CD4-positive, CD25-positive, alpha-beta regulatory T cell (primary cell): Measurements from ENCODE around the gene KIR3DL2. TPM values are rescaled to one million over a fixed set of nuclear protein-coding genes. Genes with fewer than 3 reads are reported as not detected.
A peak's percentile ranks its signal among the peaks of the same experiment; 100 is the strongest.
"Not testable (repeated sequence)": the region's sequence is repeated elsewhere in the genome, so short reads cannot be mapped to it uniquely, and the experiment has no call there.

Source experiments
- ATAC-seq, 2 donors: fragments of 150-1000 bp; cut with Tn5 transposase; one replicate each; pipeline ENCODE4 v1.10.0; 2021; ENCODE audit warnings: low read depth in 2 of 2, moderate number of reproducible peaks in 2 of 2, moderate library complexity in 1 of 2
- DNase-seq, 3 donors: peaks; one replicate each; pipeline versions ENCODE4 v3.0.0 to v3.0.0-alpha.2; 2012 to 2022; ENCODE audit warnings: mixed read lengths in 1 of 3
- H3K27ac ChIP-seq: one replicate; pipeline ENCODE4 v1.7.0; 2013; ENCODE audit warnings: mild to moderate bottlenecking, low read length; ENCODE audit not compliant: insufficient read depth, poor library complexity, severe bottlenecking
- H3K27me3 ChIP-seq: one replicate; pipeline ENCODE4 v1.7.0; 2013; ENCODE audit warnings: low read length; ENCODE audit not compliant: control insufficient read depth, insufficient read depth
- H3K36me3 ChIP-seq: one replicate; pipeline ENCODE4 v1.7.0; 2013; ENCODE audit warnings: mild to moderate bottlenecking, low read length, moderate library complexity; ENCODE audit not compliant: control insufficient read depth, insufficient read depth
- H3K4me1 ChIP-seq: 2 replicates; pipeline ENCODE4 v1.7.0; 2013; ENCODE audit warnings: mild to moderate bottlenecking, low read length; ENCODE audit not compliant: insufficient read depth, control insufficient read depth, poor library complexity, severe bottlenecking
- H3K4me3 ChIP-seq: one replicate; pipeline ENCODE4 v1.7.0; 2013; ENCODE audit warnings: low read depth, mild to moderate bottlenecking, low read length, moderate library complexity
- H3K9me3 ChIP-seq, 2 experiments: 1 replicate in 1 of 2; 2 replicates in 1 of 2; pipeline ENCODE4 v1.7.0; 2013; ENCODE audit warnings: low read length in 2 of 2, mild to moderate bottlenecking in 1 of 2, moderate library complexity in 1 of 2; ENCODE audit not compliant: control insufficient read depth in 2 of 2
- H3K27ac Mint-ChIP-seq, 3 donors: one replicate each; pipeline ENCODE4 v1.8.0; 2020 to 2022; ENCODE audit warnings: mild to moderate bottlenecking in 3 of 3, mixed read lengths in 3 of 3, moderate library complexity in 2 of 3
- H3K27me3 Mint-ChIP-seq: one replicate; pipeline ENCODE4 v1.8.0; 2022; ENCODE audit warnings: mild to moderate bottlenecking, mixed read lengths
- H3K36me3 Mint-ChIP-seq: one replicate; pipeline ENCODE4 v1.8.0; 2020; ENCODE audit warnings: mixed read lengths
- H3K4me1 Mint-ChIP-seq, 4 donors: one replicate each; pipeline ENCODE4 v1.8.0; 2020 to 2022; ENCODE audit warnings: mixed read lengths in 4 of 4, mild to moderate bottlenecking in 1 of 4
- H3K4me3 Mint-ChIP-seq, 4 donors: one replicate each; pipeline ENCODE4 v1.8.0; 2020 to 2022; ENCODE audit warnings: mild to moderate bottlenecking in 4 of 4, mixed read lengths in 4 of 4, moderate library complexity in 3 of 4
- H3K9me3 Mint-ChIP-seq, 7 donors: one replicate each; pipeline ENCODE4 v1.8.0; 2020 to 2022; ENCODE audit warnings: mixed read lengths in 7 of 7, mild to moderate bottlenecking in 3 of 7, moderate library complexity in 2 of 7
- polyA plus RNA-seq, 4 donors: library from polyadenylated mRNA; unstranded; fragments of 300-500 nt; fragmentation: Illumina TruSeq; gene quantifications; one replicate each; pipeline ENCODE4 v1.2.3, GENCODE V29; 2021
- total RNA-seq: library from RNA; stranded (reverse); gene quantifications from one replicate; pipeline ENCODE4 v1.2.3, GENCODE V29; 2022

The KIR3DL2 gene
- total and polyA plus RNA-seq, 5 donors from 2014 or later = 0.25 to 0.94 (median 0.62) TPM

- H3K36me3 Mint-ChIP-seq, H3K4me3 ChIP-seq, H3K27ac ChIP-seq, H3K27me3 ChIP-seq, ATAC-seq, H3K27me3 Mint-ChIP-seq, H3K36me3 ChIP-seq, DNase-seq, H3K4me1 ChIP-seq, H3K9me3 ChIP-seq, H3K4me3 Mint-ChIP-seq, H3K4me1 Mint-ChIP-seq: not testable (repeated sequence)
- Mint-ChIP-seq H3K27ac (peak within 1 kb of the TSS in 1 of 3 donors; percentile 67), H3K9me3 (peaks cover 0 to 12% (median 4%) of the 10 kb centered on the region in 7 donors)
Observed at GRCh38 chr19:54816251-54816650, 34.0 kb upstream of the KIR3DL2 start, which contains the start of gene KIR3DL1. TSS of gene KIR3DL1 (plus strand) at chr19:54816468.

GRCh38 chr19:54817670-54818536 is 32.3 kb upstream of the KIR3DL2 start:
- Mint-ChIP-seq H3K36me3 (no peaks in the 10 kb centered on the region), H3K9me3 (peaks cover 0 to 2% (median 0%) of the 10 kb centered on the region in 7 donors), H3K4me3 (no peak overlapping the region), H3K4me1 (no peaks in the 10 kb centered on the region), H3K27ac (no peak overlapping the region), H3K27me3 (peaks cover 6% of the 10 kb centered on the region)
- H3K4me1 ChIP-seq = no peaks in the 10 kb centered on the region
- DNase-seq (no peak), ATAC-seq (no peak)
- no peaks in the 10 kb centered on the region for H3K36me3 ChIP-seq
- no peak overlapping the region for H3K27ac ChIP-seq
- no peak overlapping the region for H3K4me3 ChIP-seq
- H3K9me3 ChIP-seq = no peaks in the 10 kb centered on the region
- H3K27me3 ChIP-seq = no peaks in the 10 kb centered on the region

GRCh38 chr19:54824416-54824815 is 25.8 kb upstream of the KIR3DL2 start:
- not testable (repeated sequence) for H3K4me1 ChIP-seq, H3K27ac Mint-ChIP-seq, H3K9me3 Mint-ChIP-seq, H3K9me3 ChIP-seq, ATAC-seq, DNase-seq, H3K36me3 ChIP-seq, H3K4me3 Mint-ChIP-seq, H3K36me3 Mint-ChIP-seq, H3K27ac ChIP-seq, H3K27me3 Mint-ChIP-seq, H3K4me3 ChIP-seq, H3K27me3 ChIP-seq, H3K4me1 Mint-ChIP-seq

- not testable (repeated sequence) for H3K27ac ChIP-seq, ATAC-seq
Observed at GRCh38 chr19:54825326-54825725, 24.9 kb upstream of the KIR3DL2 start.

GRCh38 chr19:54828064-54828463 is 22.2 kb upstream of the KIR3DL2 start:
- H3K4me1 Mint-ChIP-seq, H3K27ac ChIP-seq: not testable (repeated sequence)

More at GRCh38 chr19:54825326-54825725, 24.9 kb upstream of the KIR3DL2 start:
- not testable (repeated sequence) for H3K27ac Mint-ChIP-seq, H3K9me3 Mint-ChIP-seq, H3K9me3 ChIP-seq, H3K4me1 Mint-ChIP-seq, H3K27me3 ChIP-seq, H3K4me3 Mint-ChIP-seq, H3K27me3 Mint-ChIP-seq, DNase-seq, H3K4me3 ChIP-seq, H3K36me3 ChIP-seq, H3K36me3 Mint-ChIP-seq, H3K4me1 ChIP-seq

GRCh38 chr19:54832496-54832895 is 17.7 kb upstream of the KIR3DL2 start, which contains the start of gene KIR2DS4:
TSS of gene KIR2DS4 (plus strand) at chr19:54832676.
- H3K4me3 ChIP-seq, H3K9me3 ChIP-seq, H3K27me3 ChIP-seq, DNase-seq, H3K4me1 Mint-ChIP-seq, H3K4me3 Mint-ChIP-seq, H3K36me3 ChIP-seq, H3K27ac Mint-ChIP-seq, H3K9me3 Mint-ChIP-seq, H3K27me3 Mint-ChIP-seq, H3K27ac ChIP-seq, ATAC-seq, H3K4me1 ChIP-seq, H3K36me3 Mint-ChIP-seq: not testable (repeated sequence)

More at GRCh38 chr19:54828064-54828463, 22.2 kb upstream of the KIR3DL2 start:
- ATAC-seq, H3K9me3 Mint-ChIP-seq, H3K4me1 ChIP-seq, H3K27me3 Mint-ChIP-seq, H3K36me3 ChIP-seq, H3K27me3 ChIP-seq, H3K4me3 Mint-ChIP-seq, H3K4me3 ChIP-seq, H3K9me3 ChIP-seq, H3K27ac Mint-ChIP-seq, H3K36me3 Mint-ChIP-seq, DNase-seq: not testable (repeated sequence)

- not testable (repeated sequence) for H3K27ac Mint-ChIP-seq, DNase-seq, H3K4me3 Mint-ChIP-seq, H3K9me3 Mint-ChIP-seq, H3K4me1 Mint-ChIP-seq, H3K27ac ChIP-seq, H3K36me3 Mint-ChIP-seq, H3K9me3 ChIP-seq, H3K27me3 Mint-ChIP-seq, H3K4me1 ChIP-seq, H3K4me3 ChIP-seq, ATAC-seq, H3K27me3 ChIP-seq, H3K36me3 ChIP-seq
Observed at GRCh38 chr19:54835126-54835525, 15.1 kb upstream of the KIR3DL2 start.

- not testable (repeated sequence) for ATAC-seq, H3K27me3 Mint-ChIP-seq, H3K4me1 ChIP-seq, H3K9me3 ChIP-seq, H3K36me3 ChIP-seq, H3K27ac Mint-ChIP-seq, DNase-seq, H3K9me3 Mint-ChIP-seq, H3K4me3 ChIP-seq, H3K4me1 Mint-ChIP-seq, H3K4me3 Mint-ChIP-seq, H3K27ac ChIP-seq, H3K27me3 ChIP-seq, H3K36me3 Mint-ChIP-seq
Observed at GRCh38 chr19:54837522-54837921, 12.7 kb upstream of the KIR3DL2 start.
